Activated T-cell treated with anti-CD3 and anti-CD28 coated beads for 48 hours (primary cell): ENCODE measurements around the gene UBE2B.
"Not testable (repeated sequence)": the region's sequence is repeated elsewhere in the genome, so short reads cannot be mapped to it uniquely, and the experiment has no call there.

Experiments used
- DNase-seq: peaks from one replicate; pipeline ENCODE4 v3.0.0-alpha.2; 2020; ENCODE audit warnings: low read depth

The UBE2B gene

GRCh38 chr5:134370871-134371833 is at the start of gene UBE2B:
TSS of gene UBE2B (plus strand) at chr5:134371569. CDS start at chr5:134371596, 27 bp downstream.
- peak; percentile 88 for DNase-seq

- DNase-seq, result no peak
Observed at GRCh38 chr5:134327327-134327726, 44.0 kb upstream of the UBE2B start.

GRCh38 chr5:134328619-134329018 is 42.8 kb upstream of the UBE2B start:
- DNase-seq, result no peak

- DNase-seq, result not testable (repeated sequence)
Observed at GRCh38 chr5:134336833-134337232, 34.5 kb upstream of the UBE2B start.

GRCh38 chr5:134343500-134343899 is 27.9 kb upstream of the UBE2B start:
- DNase-seq, result not testable (repeated sequence)

- DNase-seq, result not testable (repeated sequence)
Observed at GRCh38 chr5:134345476-134345875, 25.9 kb upstream of the UBE2B start.

GRCh38 chr5:134345996-134346395 is 25.4 kb upstream of the UBE2B start:
- no peak for DNase-seq

- no peak for DNase-seq
Observed at GRCh38 chr5:134349463-134349862, 21.9 kb upstream of the UBE2B start.

- no peak for DNase-seq
Observed at GRCh38 chr5:134355681-134356080, 15.7 kb upstream of the UBE2B start.

GRCh38 chr5:134365604-134366003 is 5.8 kb upstream of the UBE2B start:
- no peak for DNase-seq

- no peak for DNase-seq
Observed at GRCh38 chr5:134370311-134370870, 978 bp upstream of the UBE2B start.

GRCh38 chr5:134371834-134372340 is 518 bp downstream of the UBE2B start:
- peak; percentile 31 for DNase-seq

- DNase-seq, result not testable (repeated sequence)
Observed at GRCh38 chr5:134373633-134374032, 2.3 kb downstream of the UBE2B start.

- DNase-seq, result no peak
Observed at GRCh38 chr5:134374232-134374631, 2.9 kb downstream of the UBE2B start.

- no peak for DNase-seq
Observed at GRCh38 chr5:134380346-134380745, 9.0 kb downstream of the UBE2B start.

- not testable (repeated sequence) for DNase-seq
Observed at GRCh38 chr5:134382204-134382603, 10.8 kb downstream of the UBE2B start.

GRCh38 chr5:134383980-134384697 is 12.8 kb downstream of the UBE2B start:
- no peak for DNase-seq

GRCh38 chr5:134387443-134387842 is 16.1 kb downstream of the UBE2B start:
- DNase-seq, result no peak

- no peak for DNase-seq
Observed at GRCh38 chr5:134392301-134392700, 20.9 kb downstream of the UBE2B start.

GRCh38 chr5:134394932-134395331 is 23.6 kb downstream of the UBE2B start:
- no peak for DNase-seq

- DNase-seq, result no peak
Observed at GRCh38 chr5:134396274-134396673, 24.9 kb downstream of the UBE2B start.

GRCh38 chr5:134397196-134397595 is 25.8 kb downstream of the UBE2B start:
- no peak for DNase-seq
